ENCODE measurements around the gene SPRYD7.
"Not testable (repeated sequence)": the region's sequence is repeated elsewhere in the genome, so short reads cannot be mapped to it uniquely, and the experiment has no call there.

The SPRYD7 gene

GRCh38 chr13:49932868-49933267, 3.3 kb downstream of the SPRYD7 start:
- DNase-seq (ENCODE audit: low read depth, low spot score): no peak

GRCh38 chr13:49932066-49932465, 4.1 kb downstream of the SPRYD7 start:
- DNase-seq (ENCODE audit: low read depth, low spot score): no peak

GRCh38 chr13:49927755-49928154, 8.4 kb downstream of the SPRYD7 start:
- no peak for DNase-seq (ENCODE audit: low read depth, low spot score)

- DNase-seq (ENCODE audit: low read depth, low spot score): no peak
Observed at GRCh38 chr13:49925881-49926418, 10.2 kb downstream of the SPRYD7 start.

GRCh38 chr13:49922301-49922700, 13.8 kb downstream of the SPRYD7 start:
- no peak for DNase-seq (ENCODE audit: low read depth, low spot score)

- DNase-seq (ENCODE audit: low read depth, low spot score): not testable (repeated sequence)
Observed at GRCh38 chr13:49920969-49921368, 15.2 kb downstream of the SPRYD7 start.

GRCh38 chr13:49918106-49918505, 18.0 kb downstream of the SPRYD7 start:
- DNase-seq (ENCODE audit: low read depth, low spot score): not testable (repeated sequence)

- no peak for DNase-seq (ENCODE audit: low read depth, low spot score)
Observed at GRCh38 chr13:49914947-49915346, 21.2 kb downstream of the SPRYD7 start.

- DNase-seq (ENCODE audit: low read depth, low spot score): no peak
Observed at GRCh38 chr13:49908637-49909036, 27.5 kb downstream of the SPRYD7 start.

- DNase-seq (ENCODE audit: low read depth, low spot score): no peak
Observed at GRCh38 chr13:49904729-49905456, 31.2 kb downstream of the SPRYD7 start.

- DNase-seq (ENCODE audit: low read depth, low spot score): no peak
Observed at GRCh38 chr13:49898792-49899191, 37.3 kb downstream of the SPRYD7 start.

- no peak for DNase-seq (ENCODE audit: low read depth, low spot score)
Observed at GRCh38 chr13:49897713-49898112, 38.4 kb downstream of the SPRYD7 start.

GRCh38 chr13:49895826-49896225, 40.3 kb downstream of the SPRYD7 start:
- DNase-seq (ENCODE audit: low read depth, low spot score): no peak

- DNase-seq (ENCODE audit: low read depth, low spot score): no peak
Observed at GRCh38 chr13:49893591-49893990, 42.5 kb downstream of the SPRYD7 start.

GRCh38 chr13:49890376-49890775, 45.8 kb downstream of the SPRYD7 start:
- DNase-seq (ENCODE audit: low read depth, low spot score): no peak

- no peak for DNase-seq (ENCODE audit: low read depth, low spot score)
Observed at GRCh38 chr13:49878682-49879081, 57.5 kb downstream of the SPRYD7 start.

- no peak for DNase-seq (ENCODE audit: low read depth, low spot score)
Observed at GRCh38 chr13:49877629-49878218, 58.4 kb downstream of the SPRYD7 start.

- DNase-seq (ENCODE audit: low read depth, low spot score): no peak
Observed at GRCh38 chr13:49874430-49874829, 61.7 kb downstream of the SPRYD7 start.

GRCh38 chr13:49869519-49869918, 66.6 kb downstream of the SPRYD7 start:
- DNase-seq (ENCODE audit: low read depth, low spot score): no peak

GRCh38 chr13:49867834-49868233, 68.3 kb downstream of the SPRYD7 start:
- no peak for DNase-seq (ENCODE audit: low read depth, low spot score)

GRCh38 chr13:49865218-49865617, 70.9 kb downstream of the SPRYD7 start:
- no peak for DNase-seq (ENCODE audit: low read depth, low spot score)

- no peak for DNase-seq (ENCODE audit: low read depth, low spot score)
Observed at GRCh38 chr13:49864509-49864908, 71.6 kb downstream of the SPRYD7 start.

Measured in smooth muscle cell of the brain vasculature (primary cell).